SK-N-MC (cell line): ENCODE data around the gene CLDN34.

Experiments used
- DNase-seq: peaks from one replicate; pipeline ENCODE4 v3.0.0-alpha.2; 2011; ENCODE audit warnings: low read depth, low spot score
- H3K27ac ChIP-seq: fragments of 200-600 bp; sonication (generic); 2 replicates; pipeline ENCODE4 v1.5.1; 2016; ENCODE audit warnings: mixed run types
- H3K36me3 ChIP-seq: fragments of 200-600 bp; sonication (generic); 2 replicates; pipeline ENCODE4 v1.6.1; 2017; ENCODE audit warnings: antibody characterized with exemption, low read length, mixed read lengths; ENCODE audit not compliant: insufficient read depth
- H3K4me3 ChIP-seq: fragments of 200-600 bp; sonication (generic); 2 replicates; pipeline ENCODE4 v1.5.1; 2016
- H3K9ac ChIP-seq: fragments of 200-600 bp; sonication (generic); 2 replicates; pipeline ENCODE4 v1.8.0; 2017; ENCODE audit warnings: mixed run types, mixed read lengths; ENCODE audit not compliant: insufficient read length
- H3K9me3 ChIP-seq: fragments of 200-600 bp; sonication (generic); 2 replicates; pipeline ENCODE4 v1.6.1; 2017; ENCODE audit warnings: low read depth, mild to moderate bottlenecking, antibody characterized with exemption, low read length, moderate library complexity, mixed read lengths
- EZH2 ChIP-seq: fragments of 200-600 bp; sonication (generic); IDR thresholded peaks from one replicate; pipeline ENCODE4 v1.6.1; 2017; ENCODE audit warnings: antibody characterized with exemption
- FOXP2 ChIP-seq: optimal IDR thresholded peaks from 2 replicates; pipeline ENCODE3; 2011; ENCODE audit warnings: mild to moderate bottlenecking, moderate library complexity; ENCODE audit not compliant: insufficient read depth; ENCODE audit errors: extremely low read length, control extremely low read depth
- POLR2AphosphoS5 ChIP-seq: IDR thresholded peaks from 2 replicates; pipeline ENCODE4 v1.6.1; 2012; ENCODE audit warnings: mild to moderate bottlenecking, low read depth, low read length, borderline replicate concordance

CLDN34 gene

DNA sequence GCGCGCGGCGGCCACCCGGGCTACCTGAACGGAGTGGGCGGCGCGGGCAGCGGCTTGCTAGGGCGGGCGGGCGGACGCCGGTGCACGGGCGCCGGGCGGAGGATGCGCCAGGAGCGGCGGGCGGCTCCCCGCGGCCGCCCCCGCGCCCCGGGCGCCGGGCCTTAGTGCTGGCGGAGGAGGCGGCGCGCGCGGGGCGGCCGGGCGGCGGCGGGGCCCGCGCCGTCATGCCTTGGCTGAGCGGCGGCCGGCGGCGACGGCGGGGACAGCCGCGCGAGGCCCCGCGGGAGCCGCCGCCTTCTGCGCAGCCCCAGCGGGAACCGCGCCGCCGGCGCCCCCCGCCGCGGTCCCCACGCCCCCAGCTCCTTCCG, 48.2 kb downstream of the CLDN34 start:
- DNase-seq = no peak
- Histone ChIP-seq H3K4me3 (peak overlapping the region; percentile 80; the same call in 1 of the 2 replicates), H3K9me3 (no peaks in the 10 kb centered on the region), H3K9ac (no peak overlapping the region), H3K36me3 (no peaks in the 10 kb centered on the region), H3K27ac (no peak overlapping the region)
- TF ChIP-seq POLR2AphosphoS5 = no peak
- TF ChIP-seq FOXP2 = no peak
- TF ChIP-seq EZH2 = no peak

DNA sequence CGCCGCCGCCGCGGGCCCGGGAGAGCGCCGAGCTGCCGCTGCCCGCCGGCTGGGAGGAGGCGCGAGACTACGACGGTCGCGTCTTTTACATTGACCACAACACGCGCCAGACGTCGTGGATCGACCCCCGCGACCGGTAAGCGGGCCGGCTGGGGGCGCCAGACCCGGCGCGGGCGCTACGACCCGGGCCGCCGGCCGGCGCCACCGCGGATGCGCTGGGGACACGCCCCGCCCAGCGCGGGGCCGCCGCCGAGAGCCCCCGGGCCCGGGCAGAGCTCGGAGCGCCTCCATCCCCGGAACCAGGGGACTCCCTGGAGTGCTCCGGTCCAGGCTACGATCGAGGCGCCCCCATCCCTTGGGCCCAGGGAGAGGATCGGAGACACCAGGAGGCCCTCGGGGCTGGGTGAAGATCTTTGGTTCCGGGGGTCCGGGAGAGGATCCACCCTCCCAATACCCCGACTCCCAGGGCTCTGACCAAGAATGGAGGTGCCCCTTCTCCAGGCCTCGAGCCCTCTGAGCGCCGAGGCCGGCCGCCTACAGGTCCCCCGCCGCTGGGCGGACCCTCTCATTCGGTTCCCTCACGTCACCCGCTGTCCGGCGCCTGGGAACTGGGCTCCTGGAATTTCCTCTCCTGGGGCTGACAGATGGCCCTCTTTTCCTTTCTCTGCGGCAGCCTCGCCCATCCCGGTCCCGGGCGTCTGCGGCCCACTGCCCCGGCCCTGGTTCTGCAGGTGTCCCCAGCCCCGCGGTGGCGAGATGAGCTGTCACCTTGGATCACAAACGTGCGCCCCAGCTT, 48.8 kb downstream of the CLDN34 start:
- Histone ChIP-seq H3K36me3 (no peaks in the 10 kb centered on the region), H3K9ac (peak overlapping the region; percentile 71), H3K9me3 (no peaks in the 10 kb centered on the region), H3K4me3 (peak overlapping the region; percentile 80), H3K27ac (peak overlapping the region; percentile 94)
- DNase-seq = no peak
- TF ChIP-seq POLR2AphosphoS5 = no peak

DNA sequence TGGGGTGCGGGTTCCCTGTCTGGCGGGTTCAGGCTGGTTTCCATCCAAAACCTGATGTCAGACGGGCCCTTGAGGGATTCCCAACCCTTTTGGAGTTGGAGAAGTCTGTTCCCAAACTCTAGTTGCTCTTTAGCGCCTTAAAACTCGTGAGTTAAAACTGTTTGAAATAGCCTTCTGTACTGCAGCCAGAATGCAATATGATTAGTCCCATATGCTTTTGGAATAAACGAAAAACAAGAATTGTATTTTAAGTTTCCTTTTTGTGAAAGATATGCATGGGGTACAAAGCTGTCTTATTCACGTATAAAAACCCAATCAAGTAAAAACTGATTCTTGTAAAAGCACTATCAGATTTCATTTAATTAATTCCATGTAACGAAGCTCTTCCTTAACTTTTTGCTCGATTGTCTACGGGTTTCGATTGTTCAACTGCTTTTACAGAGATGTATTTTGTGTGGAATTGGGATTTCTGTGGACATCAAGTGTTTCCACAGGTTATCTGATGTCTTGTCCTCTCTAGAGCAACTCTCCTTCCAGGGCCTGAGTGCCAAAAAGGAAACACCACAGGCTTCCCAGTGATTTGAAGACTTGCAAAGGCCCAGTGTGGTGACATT, 49.5 kb downstream of the CLDN34 start:
- H3K27ac ChIP-seq = peak overlapping the region; percentile 94
- DNase-seq = no peak
- H3K36me3 ChIP-seq = no peaks in the 10 kb centered on the region
- H3K4me3 ChIP-seq = peak overlapping the region; percentile 80
- peak overlapping the region; percentile 71 for H3K9ac ChIP-seq
- TF ChIP-seq EZH2 (no peak), FOXP2 (no peak)
- no peaks in the 10 kb centered on the region for H3K9me3 ChIP-seq

DNA sequence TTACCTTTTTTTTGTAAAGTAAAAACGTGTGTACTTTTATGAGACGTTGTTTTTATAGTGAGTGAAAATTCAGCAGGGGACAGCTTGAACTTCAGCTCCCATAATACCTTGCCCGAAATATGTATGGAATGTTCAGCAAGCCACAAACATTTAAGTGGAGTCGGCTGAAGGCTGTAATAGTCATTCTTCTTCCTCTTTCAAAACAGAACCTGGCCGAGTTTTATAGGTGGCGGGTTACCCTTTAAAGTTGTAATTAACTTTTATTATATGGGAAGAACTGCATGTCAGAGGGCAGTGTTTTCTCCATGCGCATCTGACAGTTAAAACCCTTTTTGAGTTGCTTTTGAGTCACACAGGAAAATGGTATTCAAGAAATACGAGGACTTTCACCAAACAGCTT, 50.7 kb downstream of the CLDN34 start:
- Histone ChIP-seq H3K9me3 (no peaks in the 10 kb centered on the region), H3K27ac (peak overlapping the region; percentile 94), H3K36me3 (no peaks in the 10 kb centered on the region), H3K4me3 (peak overlapping the region; percentile 80), H3K9ac (peak overlapping the region; percentile 72)
- no peak for DNase-seq
- no peak for TF ChIP-seq EZH2
